GM18505 (cell line): Measurements from ENCODE around the gene FAM120A.
A peak's percentile ranks its signal among the peaks of the same experiment; 100 is the strongest.
"Not testable (repeated sequence)": the region's sequence is repeated elsewhere in the genome, so short reads cannot be mapped to it uniquely, and the experiment has no call there.

ENCODE experiments used
- ATAC-seq: cut with Tn5 transposase; IDR thresholded peaks from one replicate; pipeline ENCODE4 v1.9.1; 2021; ENCODE audit not compliant: unreplicated experiment
- POLR2A ChIP-seq: IDR thresholded peaks from 4 replicates; pipeline ENCODE4 v1.6.1; 2011; ENCODE audit warnings: borderline replicate concordance; ENCODE audit not compliant: insufficient read depth, insufficient read length; ENCODE audit errors: extremely low read depth

The FAM120A gene

GRCh38 chr9:93436655-93437407, 14.7 kb upstream of the FAM120A start:
- no peak for TF ChIP-seq POLR2A
- ATAC-seq = no peak

- no peak for TF ChIP-seq POLR2A
- ATAC-seq = no peak
Observed at GRCh38 chr9:93437996-93438395, 13.5 kb upstream of the FAM120A start.

DNA sequence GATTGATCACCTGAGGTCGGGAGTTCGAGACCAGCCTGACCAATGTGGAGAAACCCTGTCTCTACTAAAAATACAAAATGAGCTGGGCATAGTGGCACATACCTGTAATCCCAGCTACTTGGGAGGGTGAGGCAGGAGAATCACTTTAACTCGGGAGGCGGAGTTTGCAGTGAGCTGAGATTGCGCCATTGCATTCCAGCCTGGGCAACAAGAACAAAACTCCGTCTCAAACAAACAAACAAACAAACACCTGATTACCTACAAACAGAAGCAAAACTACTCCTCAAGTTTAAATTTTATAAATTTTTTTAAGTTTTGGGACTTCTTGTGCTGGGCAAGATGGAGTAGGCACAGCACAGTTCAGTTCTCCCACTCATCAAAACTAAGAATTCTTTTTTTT, 12.2 kb upstream of the FAM120A start:
- not testable (repeated sequence) for ATAC-seq

DNA sequence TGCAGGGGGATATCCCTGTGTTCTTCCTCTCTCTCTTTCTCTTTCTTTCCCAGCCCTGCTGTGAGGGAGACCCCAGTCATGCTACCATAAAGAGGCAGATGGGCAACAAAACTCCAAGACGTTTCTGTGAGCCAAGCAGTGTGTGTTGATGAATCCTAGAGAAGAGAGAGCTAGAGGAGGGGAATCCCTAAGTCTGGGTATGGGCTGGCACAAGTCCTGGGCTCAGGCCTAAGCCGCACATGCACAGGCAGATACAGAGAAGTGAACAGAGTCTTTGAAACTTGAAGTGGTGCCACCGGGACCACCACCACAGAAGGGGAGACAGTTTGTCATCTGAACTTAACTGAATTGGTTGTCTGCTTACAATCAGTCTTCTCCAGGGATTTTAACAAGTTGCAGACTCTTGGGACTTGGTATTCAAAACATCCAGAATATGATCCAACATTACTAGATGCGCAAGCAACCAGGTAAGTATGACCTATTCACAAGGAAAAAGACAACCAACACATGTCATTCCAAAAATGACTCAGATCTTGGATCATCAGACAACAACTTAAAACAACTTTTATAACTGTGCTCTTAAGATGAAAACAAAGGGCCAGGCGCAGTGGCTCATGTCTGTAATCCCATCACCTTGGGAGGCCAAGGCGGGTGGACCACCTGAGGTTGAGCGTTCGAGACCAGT, 10.4 kb upstream of the FAM120A start:
- ATAC-seq = no peak
- no peak for TF ChIP-seq POLR2A

DNA sequence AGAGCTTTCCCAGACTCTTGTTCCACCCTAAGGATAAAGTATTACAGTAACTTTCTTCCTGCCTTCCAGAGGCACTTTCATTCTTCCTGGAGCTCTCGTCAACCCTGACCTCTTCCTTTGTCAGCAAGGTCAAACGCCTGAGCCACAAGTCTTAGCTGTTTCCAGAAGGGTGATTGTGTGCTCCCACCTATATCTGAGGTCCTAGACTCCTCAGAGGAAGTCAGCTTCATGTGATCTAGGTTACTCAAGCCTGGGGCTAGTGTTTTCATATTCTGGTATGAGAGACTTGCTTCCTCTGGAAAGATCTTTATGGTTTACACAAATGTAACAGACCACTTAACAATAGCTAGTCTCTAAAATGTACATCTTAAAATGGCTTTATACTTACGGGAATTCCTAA, 5.4 kb upstream of the FAM120A start:
- no peak for TF ChIP-seq POLR2A
- ATAC-seq = no peak

- no peak for ATAC-seq
- TF ChIP-seq POLR2A = no peak
Observed at GRCh38 chr9:93447655-93448054, 3.8 kb upstream of the FAM120A start.

- TF ChIP-seq POLR2A = no peak
- peak; percentile 21 for ATAC-seq
Observed at GRCh38 chr9:93451849-93452709, 594 bp downstream of the FAM120A start.

DNA sequence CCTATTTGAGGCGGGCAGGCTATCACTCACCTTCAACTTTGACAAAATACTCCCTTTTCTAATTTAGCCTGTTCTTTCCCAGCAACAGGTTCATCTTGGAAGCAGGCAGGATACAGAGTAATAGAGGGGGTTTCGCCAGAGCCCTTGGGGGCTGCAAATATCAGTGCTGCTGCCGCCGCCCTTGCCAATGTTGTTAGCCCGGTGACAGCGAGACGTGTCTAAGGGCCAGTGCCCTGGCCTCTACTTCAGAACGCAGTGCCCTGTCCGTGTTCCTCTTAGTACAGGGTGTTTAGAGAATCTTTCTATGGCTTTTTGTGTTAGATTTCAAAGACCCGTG, 1.2 kb downstream of the FAM120A start:
- TF ChIP-seq POLR2A = no peak
- ATAC-seq = no peak

DNA sequence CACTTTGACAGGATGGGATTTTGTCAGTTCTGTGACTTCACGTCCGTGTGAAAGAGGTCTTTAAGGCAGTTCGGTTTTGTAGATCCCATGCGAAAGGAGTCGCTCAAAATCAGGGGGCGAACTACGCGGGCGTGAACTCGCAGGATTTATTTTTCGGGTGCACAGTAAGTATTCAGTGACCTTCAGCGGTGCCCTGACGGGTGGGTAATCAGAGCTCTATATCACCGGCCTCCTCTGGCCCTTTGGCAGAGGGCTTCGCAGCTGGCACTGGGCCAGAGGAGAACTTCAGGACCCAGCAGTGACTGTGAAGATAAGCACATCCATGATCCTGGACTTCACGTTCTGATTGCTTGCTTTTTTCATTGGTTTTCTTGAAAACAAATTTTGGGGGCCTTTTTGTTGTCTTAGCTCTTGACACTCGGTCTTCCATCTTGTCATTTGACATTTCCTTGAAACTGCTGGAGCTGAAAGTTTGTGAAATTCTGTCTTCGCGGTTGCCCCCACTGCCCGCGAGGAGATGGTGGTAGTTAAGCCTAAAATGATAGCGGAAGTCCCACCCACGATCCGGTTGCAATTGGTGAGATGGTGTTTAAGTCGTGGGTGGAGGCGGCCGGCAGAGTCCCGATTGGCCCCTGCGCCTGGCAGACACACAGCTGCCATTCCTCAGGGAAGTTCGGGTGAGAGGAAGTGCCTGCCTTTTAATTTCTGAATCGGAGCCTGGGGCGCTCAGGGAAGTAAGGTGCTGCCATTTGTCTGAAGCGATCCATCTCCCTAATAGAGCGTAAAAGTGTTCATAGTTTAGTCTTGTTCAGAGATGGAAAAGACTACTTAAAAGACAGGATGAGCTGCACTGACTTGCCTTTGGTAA, 1.8 kb downstream of the FAM120A start, which contains the start of gene FAM120AOS:
FAM120AOS (minus strand) TSS at position 535 of the 868 bp plus-strand sequence. CDS start 872 bp downstream, outside the sequence.
- ATAC-seq = peak; percentile 49

GRCh38 chr9:93456022-93456421, 4.5 kb downstream of the FAM120A start:
- no peak for ATAC-seq
- TF ChIP-seq POLR2A = no peak

More for the DNA sequence above, 1.8 kb downstream of the FAM120A start, which contains the start of gene FAM120AOS:
- peak; percentile 46 for TF ChIP-seq POLR2A

GRCh38 chr9:93456504-93456903, 5.0 kb downstream of the FAM120A start:
- no peak for TF ChIP-seq POLR2A
- ATAC-seq = no peak

GRCh38 chr9:93457006-93457405, 5.5 kb downstream of the FAM120A start:
- no peak for ATAC-seq
- no peak for TF ChIP-seq POLR2A

- TF ChIP-seq POLR2A = no peak
- ATAC-seq = no peak
Observed at GRCh38 chr9:93458712-93459111, 7.2 kb downstream of the FAM120A start.

- no peak for ATAC-seq
Observed at GRCh38 chr9:93459432-93459847, 8.0 kb downstream of the FAM120A start.

More at GRCh38 chr9:93459432-93459847, 8.0 kb downstream of the FAM120A start:
- no peak for TF ChIP-seq POLR2A
